ENCODE measurements around the gene MOB3B.
"Not testable (repeated sequence)": the region's sequence is repeated elsewhere in the genome, so short reads cannot be mapped to it uniquely, and the experiment has no call there.

Gene MOB3B

DNA sequence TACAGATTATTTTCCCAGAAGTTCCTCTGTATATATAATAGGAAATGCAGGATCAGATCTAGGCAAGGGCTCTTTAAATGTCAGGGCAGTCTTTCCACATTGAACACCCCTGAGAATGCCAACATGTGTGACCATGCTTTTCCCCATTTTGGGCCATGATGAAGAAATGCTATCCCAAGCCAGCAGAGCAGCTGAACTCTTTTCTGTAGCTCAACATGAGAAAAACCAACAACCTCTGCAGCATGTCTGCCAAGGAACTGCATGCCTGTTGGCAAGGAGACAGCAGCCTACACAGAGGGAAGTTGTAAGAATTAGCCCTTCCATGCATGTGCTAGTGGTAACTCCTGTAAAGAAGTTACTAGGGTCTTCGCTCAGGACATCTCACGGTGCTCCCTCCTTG is 15.1 kb downstream of the MOB3B start:
- no peak for DNase-seq

DNA sequence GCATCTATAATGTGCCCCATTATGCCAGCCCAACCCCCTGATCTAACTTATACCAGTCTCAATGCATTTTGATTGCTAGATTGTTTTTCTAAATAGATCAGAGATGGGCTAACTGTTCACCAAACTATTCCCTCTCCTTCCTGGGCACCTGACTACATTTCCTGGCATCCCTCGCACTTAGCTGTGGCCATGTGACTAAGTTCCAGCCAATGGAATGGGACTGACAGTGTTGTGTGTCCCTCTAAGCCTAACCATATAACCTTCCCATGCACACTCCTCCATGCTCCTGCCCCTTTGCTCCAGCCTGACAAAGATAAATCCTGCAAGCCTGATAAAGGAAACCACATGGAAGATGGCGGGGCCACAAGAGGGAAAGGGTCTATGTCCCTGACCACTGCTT is 17.8 kb downstream of the MOB3B start:
- no peak for DNase-seq

DNA sequence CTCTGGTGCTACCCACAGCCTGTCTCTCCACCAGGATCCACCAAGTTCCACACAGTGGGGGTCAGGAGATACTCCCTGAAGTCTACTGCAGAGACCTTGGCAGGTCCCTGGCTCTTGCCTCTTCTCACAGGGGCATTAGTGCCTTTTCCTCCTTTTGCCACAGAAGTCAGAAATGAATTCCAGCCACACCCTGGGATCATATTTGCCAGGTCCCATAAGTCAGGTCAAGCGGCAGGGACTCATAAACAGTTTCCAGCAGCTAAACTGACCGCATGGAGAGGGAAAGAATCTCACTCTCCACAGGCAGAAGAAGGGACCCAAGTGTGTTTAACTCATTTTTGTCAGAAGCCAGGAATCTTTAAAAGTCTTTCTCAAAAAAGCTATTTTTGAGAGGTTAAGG is 18.8 kb downstream of the MOB3B start:
- no peak for DNase-seq

DNA sequence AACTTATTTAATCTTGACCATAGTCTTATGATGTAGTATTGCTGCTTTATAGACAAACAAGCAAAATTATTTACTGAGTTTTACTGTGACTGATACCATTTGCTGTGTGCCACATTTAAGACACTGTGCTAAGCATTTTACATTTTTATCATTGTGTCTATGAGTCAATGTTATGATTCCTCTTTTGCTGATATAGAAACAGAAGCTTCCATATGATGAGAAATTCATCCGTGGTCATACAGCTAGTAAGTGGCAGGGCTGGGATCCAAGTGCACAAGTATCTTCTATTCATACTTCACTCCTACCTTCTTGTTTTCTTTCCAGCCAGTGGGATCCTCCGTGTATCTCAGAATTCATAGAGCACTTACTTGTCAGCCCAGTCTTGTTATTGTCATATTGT is 22.6 kb downstream of the MOB3B start:
- DNase-seq = no peak

DNA sequence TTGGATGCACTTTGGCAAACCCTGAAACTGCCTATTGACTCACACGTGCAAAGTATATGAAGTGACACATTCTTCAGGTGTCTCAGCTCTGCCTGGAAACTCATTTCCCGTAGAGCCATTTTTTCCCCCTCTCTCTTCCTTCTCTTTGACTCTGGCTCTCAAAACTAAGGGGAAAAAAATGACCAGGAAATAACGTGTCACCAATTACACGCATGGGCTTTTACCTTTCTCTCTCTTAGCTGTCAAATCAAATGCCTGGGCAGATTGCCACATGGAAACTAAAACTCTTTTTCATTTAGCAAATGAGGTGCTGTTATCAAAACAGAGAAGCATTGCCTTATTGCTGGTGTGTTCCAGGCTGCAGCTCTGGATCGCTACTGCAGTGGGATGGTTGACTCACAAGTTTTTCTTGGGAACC is 23.9 kb downstream of the MOB3B start:
- no peak for DNase-seq

DNA sequence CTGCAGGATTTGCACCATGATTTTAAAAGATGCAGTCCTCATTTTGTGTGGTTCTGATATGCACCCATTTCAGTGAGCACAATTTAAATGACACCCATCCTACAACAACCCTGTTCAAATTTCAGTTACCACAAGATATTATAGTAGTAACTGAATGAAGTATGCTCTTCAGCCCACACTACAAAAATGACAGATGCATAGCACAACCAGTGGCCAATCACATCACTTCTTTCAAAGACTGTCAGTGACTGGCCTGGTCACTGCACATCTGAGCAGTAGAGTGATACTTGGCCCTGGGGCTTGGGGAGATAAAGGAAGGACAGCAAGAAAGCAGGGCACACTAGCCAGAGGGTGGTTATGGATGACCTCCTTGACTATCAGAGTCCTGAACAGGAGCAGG is 25.4 kb downstream of the MOB3B start:
- DNase-seq = no peak

DNA sequence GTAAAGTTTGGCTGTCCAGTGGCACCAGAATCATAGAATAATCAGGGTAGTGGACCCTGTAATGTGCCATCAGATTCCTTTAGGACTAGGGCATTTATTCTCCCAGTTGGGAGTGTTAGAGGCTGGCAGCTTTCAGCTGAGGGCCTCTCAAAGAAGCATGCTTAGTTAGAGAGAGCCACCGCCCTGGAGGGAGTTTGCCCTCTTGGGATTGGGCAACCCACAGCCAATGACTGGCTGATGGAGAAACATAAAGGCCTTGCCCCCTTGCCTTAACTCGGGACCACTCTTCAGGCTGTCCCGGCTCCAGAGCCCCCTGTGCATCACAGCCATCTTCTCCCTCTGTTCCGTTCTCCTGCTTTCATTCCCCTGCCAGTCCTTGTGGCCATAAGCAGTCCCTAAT is 26.0 kb downstream of the MOB3B start:
- DNase-seq = no peak

DNA sequence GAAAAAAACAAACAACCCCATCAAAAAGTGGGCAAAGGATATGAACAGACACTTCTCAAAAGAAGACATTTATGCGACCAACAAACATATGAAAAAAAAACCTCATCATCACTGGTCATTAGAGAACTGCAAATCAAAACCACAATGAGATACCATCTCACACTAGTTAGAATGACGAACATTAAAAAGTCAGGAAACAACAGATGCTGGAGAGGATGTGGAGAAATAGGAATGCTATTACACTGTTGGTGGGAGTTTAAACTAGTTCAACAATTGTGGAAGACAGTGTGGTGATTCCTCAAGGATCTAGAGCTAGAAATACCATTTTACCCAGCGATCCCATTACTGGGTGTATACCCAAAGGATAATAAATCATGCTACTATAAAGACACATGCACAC is 28.7 kb downstream of the MOB3B start:
- DNase-seq = not testable (repeated sequence)

DNA sequence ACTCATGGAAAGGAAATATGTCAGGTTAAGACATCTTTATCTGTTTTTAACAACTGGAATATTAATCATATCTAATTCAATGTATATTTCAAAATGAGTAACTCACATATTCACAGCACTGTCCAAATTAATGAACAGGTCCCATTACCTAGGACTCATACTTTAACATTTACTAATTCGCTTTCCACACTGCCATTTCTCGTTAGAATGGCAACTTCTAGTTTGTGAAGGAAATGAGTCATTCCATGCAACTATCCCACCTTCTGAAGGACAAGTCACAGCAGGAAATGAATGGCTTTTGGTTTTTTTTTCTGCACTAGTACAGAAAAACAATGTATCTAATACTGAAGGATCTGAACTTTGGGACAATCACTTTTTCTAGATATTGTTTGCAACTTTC is 30.2 kb downstream of the MOB3B start:
- no peak for DNase-seq

DNA sequence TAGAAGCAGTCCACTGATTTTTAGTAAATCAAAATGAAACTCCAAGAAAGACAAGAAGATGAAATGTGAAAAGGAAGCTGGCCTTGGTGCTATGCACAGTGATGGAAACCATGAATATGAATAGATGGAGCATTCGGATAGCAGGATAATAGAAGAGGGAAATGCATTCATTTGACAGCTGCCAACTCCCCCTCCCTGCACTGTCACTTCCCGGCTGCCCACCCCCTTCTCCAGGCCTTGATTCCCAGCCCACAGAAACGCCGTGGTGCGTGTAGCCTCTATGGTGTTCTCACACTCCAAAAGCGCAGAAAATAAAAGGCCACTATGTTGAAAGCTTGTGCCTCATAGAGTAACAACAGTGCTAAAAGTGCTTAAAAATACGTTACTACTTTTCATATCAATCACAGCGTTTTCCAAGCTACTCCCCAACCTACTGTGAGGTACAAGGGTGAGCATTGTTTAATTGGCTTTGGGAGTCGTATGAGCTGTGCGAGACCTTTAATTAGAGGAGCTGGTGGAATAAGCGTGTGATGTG is 31.7 kb downstream of the MOB3B start:
- no peak for DNase-seq

DNA sequence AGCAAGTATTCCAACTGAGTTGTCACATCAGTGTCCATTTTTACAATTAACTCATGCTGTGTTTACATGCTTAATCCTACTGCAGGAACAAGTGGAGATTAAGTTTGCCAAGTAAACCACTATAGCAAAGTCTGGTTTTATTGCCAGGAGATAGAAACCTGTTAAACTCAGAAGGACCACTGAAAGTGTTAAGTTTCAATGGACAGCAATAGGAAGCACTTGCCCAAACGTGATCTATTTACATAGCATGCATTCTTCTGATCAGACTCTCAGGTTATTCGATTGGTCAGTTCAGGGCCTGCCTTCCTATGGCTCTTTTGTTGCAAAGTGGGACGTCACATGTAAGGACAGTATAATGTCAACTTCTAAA is 33.5 kb downstream of the MOB3B start:
- no peak for DNase-seq

DNA sequence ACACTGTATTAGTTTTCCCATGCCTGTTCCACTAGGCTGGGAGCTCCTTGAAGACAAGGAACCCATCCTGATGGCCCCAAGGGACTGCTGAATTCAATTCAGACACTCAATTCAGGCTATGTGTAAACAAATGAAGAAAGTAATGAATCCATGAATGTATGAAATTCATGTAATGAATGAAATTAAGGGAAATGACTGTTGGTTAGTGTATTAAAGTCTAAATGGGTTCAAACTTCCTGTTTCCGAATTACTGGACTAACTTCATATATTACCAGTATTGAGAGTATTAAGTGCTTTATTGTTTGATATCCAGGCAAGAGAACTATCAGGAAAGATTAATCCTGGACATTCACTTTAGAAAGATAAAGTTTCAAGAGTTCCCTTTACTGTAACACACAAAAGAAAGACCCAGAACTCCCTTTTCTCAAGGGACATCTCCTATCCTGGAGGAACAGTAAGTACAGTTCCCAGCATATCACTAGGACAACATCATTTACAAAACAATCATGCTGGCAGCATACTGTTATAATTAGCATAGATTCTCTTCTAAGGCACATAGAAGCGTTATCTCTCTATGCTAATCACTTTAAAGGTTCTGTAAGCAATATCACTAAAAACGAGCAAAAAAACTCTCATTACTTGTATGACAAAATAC is 34.0 kb downstream of the MOB3B start:
- DNase-seq = no peak

DNA sequence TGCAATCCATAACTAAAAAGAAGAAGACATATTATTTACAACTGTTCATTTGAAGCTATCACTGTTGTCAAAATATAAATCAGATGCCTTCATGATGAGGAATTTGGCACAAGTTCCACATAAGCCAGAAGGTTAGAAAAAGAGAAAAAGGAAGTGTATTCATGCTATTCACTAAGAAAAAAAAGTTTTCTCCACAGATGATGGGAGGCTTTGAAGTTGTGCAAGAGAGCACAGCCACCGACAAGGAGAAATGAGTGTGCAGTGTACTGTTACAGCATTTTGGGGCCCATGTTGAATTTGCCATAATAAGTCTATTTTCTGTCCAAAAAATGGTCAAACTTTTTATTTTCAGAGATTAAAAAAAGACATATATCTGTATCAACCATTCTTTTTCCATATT is 38.5 kb downstream of the MOB3B start:
- DNase-seq = no peak

DNA sequence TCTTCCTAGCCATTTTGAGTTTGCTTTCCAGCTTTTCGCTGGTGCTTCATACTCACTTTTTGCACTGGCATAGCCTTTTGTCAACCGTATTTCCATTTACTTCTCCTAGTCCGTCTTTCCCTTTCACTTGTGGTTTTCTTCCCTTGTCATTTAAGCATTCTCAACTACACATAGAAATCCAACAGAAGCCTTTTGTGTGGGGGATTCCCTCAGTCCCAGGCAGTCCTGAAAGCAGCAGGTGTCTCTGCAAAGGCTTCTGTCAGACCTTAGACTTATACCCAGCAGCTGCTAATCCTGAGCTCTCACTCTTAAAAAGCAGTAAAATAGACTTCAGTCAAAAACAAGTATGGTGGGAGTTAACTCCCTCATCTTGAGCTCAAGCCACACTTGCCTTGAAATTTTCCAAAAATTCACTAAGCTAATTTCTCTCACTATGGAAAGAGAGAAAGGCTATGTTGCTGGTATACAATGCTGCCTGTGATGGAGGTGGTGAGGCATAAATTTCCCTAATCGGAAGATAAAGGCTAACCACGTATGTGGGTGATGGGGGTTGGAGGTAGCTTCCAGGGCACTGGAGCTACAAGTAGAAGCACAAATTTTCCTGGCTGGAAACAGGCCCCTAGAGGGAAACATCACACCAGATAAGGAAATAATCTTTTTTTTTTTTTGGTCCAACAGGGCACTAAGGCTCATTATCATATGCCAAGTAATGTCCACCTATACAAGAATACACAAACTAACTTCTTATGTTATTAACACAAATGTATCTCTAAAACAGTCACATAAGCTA is 40.3 kb downstream of the MOB3B start:
- no peak for DNase-seq

DNA sequence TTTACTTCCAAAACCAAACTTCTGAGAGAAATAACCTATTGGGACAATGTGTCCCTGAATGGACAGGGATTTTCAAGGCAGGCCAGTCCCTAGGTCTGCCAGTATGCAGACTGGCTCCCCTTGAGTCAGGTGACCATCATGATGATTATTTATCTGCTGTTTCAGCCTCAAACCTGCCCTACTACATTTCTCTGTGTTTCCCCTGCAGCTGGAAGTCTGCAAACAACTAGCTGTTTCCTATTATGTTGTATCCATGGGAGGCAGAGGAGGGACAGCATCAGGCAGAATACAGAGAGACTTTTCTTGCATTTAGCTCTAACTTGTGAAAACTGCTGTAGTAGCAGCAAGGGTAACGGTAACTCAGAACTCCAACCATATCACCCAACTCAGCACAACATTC is 41.7 kb downstream of the MOB3B start:
- DNase-seq = no peak

DNA sequence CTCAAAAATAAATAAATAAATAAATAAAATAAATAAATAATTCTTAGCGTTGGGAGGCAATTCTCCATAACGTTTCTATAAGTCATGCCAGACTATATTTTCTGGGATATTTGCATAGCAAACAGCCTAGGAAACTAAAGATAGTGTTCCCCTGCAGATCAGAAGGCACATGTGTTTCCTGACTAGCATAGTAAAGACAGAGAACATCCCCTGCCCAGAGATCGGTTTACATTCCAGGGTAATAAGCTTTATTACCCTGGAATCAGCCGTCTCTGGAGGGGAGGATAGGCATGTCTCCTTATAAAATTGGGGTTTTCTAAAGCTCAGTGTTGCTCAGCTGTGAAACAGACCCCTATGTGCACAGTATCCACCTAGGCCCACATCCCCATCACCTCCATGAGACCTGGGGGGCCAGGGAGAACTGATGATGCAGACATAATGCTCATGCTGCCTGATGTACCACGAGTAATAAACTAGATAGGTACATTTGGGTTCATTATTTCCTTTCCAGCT is 42.4 kb downstream of the MOB3B start:
- DNase-seq = no peak

DNA sequence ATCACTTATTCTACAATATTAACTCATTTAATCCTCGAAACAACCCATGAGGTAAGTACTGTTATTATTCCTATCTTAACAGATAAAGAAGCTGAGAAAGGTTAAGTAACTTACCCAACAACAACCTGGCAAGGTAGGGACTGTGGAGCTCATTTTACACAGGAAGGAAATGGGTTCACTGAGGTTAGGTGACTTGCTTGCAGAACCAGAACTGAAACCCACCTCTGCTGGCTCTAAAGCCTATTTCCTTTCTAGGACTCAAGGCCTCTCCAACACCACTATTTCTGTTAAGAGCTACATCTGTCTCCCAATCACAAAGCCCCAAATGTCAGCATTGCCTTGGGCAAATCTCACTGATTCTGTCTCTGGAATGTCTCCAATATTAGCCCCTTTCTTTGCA is 44.5 kb downstream of the MOB3B start:
- DNase-seq = no peak

DNA sequence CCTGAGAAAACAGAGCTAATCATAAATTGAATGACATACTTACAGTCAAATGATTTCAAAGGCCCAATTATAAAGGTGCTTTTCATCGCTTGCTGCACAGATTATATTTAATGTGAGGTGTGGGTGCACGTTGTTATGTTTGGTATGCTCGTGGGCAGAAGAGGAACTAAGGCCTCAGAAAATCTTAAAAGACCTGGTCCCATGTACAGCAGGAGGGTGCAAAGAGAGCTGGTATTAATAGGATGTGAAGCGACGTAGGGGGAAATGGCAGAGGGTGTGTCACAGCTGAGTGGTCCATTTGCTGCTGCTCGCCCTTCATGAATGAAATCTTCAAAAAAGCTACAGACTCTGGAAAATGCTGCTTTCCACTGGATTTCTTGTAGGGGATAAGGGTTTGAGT is 46.0 kb downstream of the MOB3B start:
- DNase-seq = no peak

DNA sequence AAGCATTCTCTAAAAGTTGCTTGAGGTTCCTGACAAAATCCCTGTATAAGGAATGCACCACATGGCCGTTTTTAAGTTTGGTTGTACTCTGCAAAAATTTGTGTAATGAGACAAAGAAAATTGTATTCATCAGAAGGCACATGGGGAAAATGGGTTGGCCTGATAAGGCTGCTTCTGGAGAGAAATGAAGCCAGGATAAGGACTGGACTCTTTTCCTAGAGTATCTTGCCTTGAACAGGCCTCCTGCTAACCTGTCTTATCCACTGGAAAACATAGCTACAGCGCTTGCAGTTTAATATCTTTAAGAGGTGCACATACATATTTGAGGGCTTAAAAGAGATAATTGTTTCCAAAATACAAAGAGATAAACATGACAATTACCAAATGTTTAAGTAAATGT is 46.9 kb downstream of the MOB3B start:
- no peak for DNase-seq

DNA sequence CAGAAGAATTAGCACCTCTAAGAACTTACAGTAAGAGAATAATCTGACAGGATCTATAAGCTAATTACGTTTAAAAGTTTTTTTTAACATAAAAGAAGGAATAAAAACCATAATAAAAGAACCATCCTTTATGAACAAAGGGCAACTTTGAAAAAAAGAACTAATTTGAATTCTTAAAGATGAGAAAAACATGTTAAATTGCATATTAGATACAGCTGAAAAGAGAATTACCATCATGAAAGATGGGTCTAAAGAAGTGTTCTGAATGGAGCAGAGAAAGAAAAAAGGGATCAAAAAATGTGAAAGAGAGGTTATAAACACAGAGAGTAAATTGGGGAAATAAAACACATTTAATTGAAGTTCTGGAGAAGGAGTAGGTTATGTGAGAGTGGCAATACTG is 51.3 kb downstream of the MOB3B start:
- DNase-seq = no peak

DNA sequence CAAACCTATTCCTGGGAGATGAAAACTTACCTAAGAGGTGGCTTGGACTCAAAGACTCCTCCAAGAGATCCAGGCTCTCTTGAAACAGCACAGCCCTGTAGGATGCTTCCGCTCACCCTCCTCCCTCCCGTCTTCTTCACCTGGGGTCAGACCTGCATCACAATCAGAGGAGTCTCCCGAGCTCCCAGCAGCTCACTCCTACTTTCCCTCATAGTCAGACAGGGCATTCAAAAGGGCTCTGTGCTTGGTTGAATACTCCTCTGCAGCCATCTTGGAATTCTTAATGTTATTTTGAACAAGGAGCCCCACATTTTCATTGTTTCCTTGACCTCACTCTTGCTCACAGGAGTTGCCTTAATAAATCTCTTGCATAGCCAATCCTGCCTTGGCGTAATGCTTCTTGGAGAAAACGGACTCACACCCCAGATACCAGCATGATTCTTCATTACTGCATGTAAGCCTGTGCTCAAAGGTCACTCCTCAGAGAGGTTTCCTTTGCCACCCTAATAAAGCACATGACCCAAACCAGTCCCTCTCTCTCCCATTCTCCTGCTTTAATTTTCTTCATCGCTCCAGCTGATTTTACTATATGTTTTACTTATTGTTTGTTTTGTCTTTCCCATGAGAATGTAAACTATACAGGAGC is 52.6 kb downstream of the MOB3B start:
- DNase-seq = no peak

DNA sequence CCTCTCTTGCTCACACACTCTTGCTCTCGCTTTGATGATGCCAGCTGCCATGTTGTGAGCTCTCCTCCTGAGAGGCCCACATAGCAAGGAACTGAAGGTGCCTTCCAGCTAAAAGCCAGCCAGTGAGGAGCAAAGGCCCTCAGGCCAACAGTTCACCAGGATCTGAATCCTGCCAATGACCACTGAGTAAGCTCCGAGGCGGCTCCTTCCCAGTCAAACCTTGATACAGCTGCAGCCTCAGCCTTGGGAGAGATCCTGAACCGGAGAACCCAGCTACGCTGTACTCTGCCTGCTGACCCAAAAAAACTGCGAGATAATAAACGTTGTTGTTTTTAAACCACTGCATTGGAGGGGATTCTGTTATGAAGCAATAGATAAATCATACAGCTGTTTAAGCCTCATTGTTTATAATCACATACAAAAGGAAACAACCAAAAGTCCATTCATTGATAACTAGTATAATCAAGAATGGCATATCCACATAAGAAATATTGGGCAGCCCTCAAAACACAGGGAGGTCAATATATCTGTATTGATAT is 54.5 kb downstream of the MOB3B start:
- no peak for DNase-seq

DNA sequence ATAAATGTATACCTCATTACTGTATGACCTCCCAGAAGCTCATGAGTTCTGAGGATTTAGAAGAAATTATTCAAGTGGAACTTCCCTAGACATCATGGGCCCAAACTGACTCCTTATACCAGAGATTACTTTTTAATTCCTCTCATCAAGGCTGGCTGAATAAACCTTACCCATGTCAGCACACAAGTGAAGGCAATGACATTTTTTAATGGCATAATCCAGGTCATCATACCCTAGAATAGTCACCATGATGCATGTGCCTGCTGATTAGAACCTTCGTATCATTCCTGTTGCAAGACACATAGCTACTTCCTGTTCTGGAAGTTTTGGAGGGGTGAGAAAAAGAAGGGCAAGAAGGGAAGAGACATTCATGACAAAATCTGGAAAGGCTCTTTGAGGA is 55.3 kb downstream of the MOB3B start:
- no peak for DNase-seq

DNA sequence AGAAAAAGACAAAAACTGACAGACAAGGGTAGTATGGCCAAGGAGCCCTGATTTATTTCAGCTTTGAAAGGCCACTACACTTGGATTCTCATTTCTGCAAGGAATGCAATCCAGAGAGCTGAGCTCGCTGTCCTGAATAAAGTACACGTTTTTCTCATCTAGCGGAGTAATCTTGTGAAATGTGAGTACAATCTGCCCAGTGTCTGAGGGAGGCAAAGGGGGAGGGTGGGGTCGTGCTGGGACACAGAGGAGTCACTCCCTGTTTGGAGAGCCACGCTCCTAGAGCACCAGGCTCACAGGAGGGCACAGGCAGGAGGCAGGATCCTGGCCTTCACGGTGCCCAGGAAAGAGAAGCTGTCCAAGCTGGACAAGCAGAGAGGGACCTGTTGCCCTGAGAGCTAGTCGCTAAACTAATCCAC is 56.5 kb downstream of the MOB3B start:
- DNase-seq = no peak

Measured in NCI-H1930 (cell line).